GM12891 (cell line): ENCODE results near the gene APC2.
"Not testable (repeated sequence)": the region's sequence is repeated elsewhere in the genome, so short reads cannot be mapped to it uniquely, and the experiment has no call there.

Experiments
- DNase-seq: peaks from one replicate; pipeline ENCODE4 v3.0.0; 2011; ENCODE audit warnings: low spot score; ENCODE audit not compliant: insufficient read length
- FAIRE-seq: peaks from 2 replicates; lab custom pipeline; 2011; peaks lifted over from hg19 to GRCh38; lab: Jason Lieb, UNC
- PAX5 ChIP-seq: IDR thresholded peaks from 2 replicates; pipeline ENCODE4 v1.6.1; 2011; ENCODE audit warnings: low read length, moderate library complexity, mild to moderate bottlenecking; ENCODE audit not compliant: insufficient read depth, severe bottlenecking
- POLR2A ChIP-seq: IDR thresholded peaks from 2 replicates; pipeline ENCODE4 v1.6.1; 2011; ENCODE audit warnings: low read depth, low read length, control low read depth
- POLR2AphosphoS5 ChIP-seq: IDR thresholded peaks from 2 replicates; pipeline ENCODE4 v1.6.1; 2011; ENCODE audit warnings: low read depth, low read length, control low read depth
- POU2F2 ChIP-seq: IDR thresholded peaks from 2 replicates; pipeline ENCODE4 v1.6.1; 2011; ENCODE audit warnings: low read depth, mild to moderate bottlenecking, control low read depth, low read length, moderate library complexity
- SPI1 ChIP-seq: IDR thresholded peaks from 2 replicates; pipeline ENCODE4 v1.6.1; 2011; ENCODE audit warnings: low read depth, low read length, control low read depth
- TAF1 ChIP-seq: IDR thresholded peaks from 2 replicates; pipeline ENCODE4 v1.6.1; 2011; ENCODE audit warnings: low read depth, low read length, control low read depth

Gene APC2

DNA sequence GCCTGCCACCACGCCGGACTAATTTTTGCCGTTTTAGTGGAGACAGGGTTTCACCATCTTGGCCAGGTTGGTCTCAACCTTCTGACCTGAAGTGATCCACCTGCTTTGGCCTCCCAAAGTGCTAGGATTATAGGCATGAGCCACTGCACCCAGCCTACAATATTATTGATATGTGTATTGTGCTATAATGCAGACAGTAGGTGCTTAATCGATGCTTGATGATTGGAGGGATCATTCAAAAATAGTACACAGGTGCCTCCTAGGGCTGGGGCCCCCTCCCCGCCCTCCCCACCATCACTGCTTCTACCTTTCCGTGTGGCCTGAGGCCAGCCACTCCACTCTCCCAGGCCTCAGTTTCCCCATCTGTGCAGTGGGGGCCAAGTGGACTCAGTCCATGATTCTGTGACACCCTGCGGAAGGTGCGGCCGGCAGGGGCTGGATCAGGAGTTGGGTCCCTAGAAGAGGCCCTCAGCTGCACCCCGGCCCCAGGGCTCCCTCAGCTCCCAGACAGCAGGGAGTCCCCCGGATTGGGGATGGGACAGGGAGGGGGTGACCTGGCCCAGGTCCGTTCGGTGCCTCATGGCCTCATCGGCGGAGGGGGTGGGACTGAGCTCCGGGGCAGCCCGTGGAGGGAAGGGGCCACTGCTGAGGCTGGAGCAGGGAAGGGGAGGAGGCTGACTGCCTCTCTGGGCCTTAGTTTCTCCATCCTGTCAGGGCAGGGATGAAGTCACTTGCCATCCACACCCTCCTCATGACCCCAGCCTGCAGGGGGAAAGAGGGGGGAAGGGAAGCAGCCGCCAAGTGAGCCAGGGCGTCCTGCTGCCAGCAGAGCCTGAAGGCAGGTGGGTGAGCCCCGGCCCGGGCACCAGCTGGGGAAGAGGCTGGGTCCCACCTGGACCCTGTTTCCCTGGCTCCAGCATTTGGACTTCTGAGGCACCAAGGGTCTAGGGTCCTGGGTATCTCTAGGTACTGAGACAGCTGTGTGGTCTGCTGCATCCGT lies 61.7 kb downstream of the APC2 start:
- FAIRE-seq (no peak), DNase-seq (no peak)
- TF ChIP-seq PAX5 (no peak), POLR2AphosphoS5 (no peak), TAF1 (no peak), POLR2A (no peak), SPI1 (no peak), POU2F2 (no peak)

DNA sequence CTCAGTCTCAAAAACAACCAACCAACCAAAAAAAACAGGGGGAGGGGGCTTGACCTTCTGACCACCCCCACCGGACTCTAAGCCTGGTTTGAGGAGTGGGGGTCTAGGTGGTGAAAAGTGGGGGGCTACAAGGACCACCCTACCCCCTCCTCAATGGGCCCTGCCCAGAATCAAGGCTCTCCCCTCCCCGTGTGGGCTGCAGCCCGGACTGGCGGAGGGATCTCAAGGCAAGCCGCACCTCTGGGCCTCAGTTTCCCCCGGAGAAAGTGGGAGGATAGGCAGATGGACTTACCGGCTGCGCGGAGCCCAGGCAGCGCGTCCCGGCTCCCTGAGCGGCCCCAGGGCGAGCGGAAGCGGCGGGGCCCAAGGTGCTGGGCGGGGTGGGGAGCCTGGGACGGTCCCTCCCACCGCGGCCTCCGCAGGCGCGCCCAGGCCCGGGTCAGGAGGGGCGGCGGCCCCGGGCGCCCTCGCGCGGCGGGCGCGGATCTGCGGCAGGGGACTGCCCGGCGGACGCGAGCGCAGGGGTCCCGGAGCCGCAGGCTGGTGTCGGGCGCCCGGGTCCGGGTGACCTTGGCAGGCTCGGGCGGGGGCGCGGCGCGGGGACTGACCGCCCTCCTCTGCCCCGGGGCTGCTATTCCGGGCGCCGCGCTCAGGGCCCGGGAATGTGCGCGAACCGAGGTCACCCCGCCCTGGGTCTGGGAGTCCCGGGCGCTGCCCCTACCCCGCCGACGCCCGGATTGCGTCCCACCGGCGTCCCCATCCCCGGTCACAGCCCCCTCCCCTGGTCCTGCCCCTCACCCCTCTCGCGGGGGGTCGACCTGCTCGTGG lies 63.0 kb downstream of the APC2 start, which contains the start of gene ADAMTSL5:
Gene ADAMTSL5 (minus strand): TSS at position 349 of the 828 bp plus-strand sequence. CDS start 2,076 bp downstream, outside the sequence.
- no peak for TF ChIP-seq TAF1
- no peak for TF ChIP-seq POLR2A
- TF ChIP-seq SPI1 = no peak
- TF ChIP-seq POLR2AphosphoS5 = no peak
- TF ChIP-seq PAX5 = no peak
- no peak for TF ChIP-seq POU2F2
- DNase-seq (peak; percentile 84), FAIRE-seq (no peak)

GRCh38 chr19:1513499-1514294 lies 63.8 kb downstream of the APC2 start:
- FAIRE-seq (no peak), DNase-seq (peak; percentile 72)
- no peak for TF ChIP-seq POLR2A
- TF ChIP-seq PAX5 = no peak
- no peak for TF ChIP-seq POU2F2
- no peak for TF ChIP-seq POLR2AphosphoS5
- TF ChIP-seq TAF1 = no peak
- TF ChIP-seq SPI1 = no peak

DNA sequence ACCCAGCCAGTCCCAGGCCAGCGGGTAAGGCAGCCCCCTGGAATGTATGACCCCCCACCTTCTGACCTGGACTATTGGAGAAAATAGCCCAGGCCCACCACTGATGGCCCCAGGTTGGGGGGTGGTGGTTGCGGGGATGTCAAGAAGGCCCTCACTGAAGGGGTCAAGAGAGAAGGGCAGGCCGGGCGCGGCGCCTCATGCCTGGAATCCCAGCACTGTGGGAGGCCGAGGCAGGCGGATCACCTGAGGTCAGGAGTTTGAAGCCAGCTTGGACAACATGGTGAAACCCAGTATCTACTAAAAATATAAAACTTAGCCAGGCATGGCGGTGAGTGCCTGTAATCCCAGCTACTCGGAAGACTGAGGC lies 64.4 kb downstream of the APC2 start:
- no peak for TF ChIP-seq POLR2AphosphoS5
- no peak for TF ChIP-seq PAX5
- no peak for TF ChIP-seq POLR2A
- no peak for TF ChIP-seq SPI1
- TF ChIP-seq TAF1 = no peak
- no peak for TF ChIP-seq POU2F2

GRCh38 chr19:1514986-1515721 lies 65.2 kb downstream of the APC2 start:
- no peak for FAIRE-seq
- no peak for DNase-seq
- TF ChIP-seq POU2F2 (no peak), POLR2A (no peak), POLR2AphosphoS5 (no peak), SPI1 (no peak), PAX5 (no peak), TAF1 (no peak)

More for the DNA sequence above, 64.4 kb downstream of the APC2 start:
- no peak for DNase-seq
- no peak for FAIRE-seq

DNA sequence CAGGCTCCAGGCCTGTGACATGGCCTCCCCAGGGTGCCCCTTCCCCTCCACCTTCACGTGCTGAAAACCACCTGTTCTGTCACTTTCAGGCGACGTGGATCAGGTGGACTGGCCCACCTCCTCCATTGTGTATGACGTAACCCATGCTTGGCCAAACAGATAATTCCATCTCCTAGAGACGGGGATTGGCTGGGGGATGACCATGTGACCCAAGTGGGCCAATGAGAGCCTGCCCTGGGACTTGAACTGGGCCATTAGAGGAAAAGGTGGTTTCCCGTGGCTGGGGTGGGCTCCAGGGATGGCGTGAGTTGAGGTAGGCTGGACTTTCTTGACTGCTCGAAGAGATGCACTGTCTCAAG lies 66.5 kb downstream of the APC2 start:
- DNase-seq (no peak), FAIRE-seq (no peak)
- TF ChIP-seq POLR2AphosphoS5 (no peak), POU2F2 (no peak)

DNA sequence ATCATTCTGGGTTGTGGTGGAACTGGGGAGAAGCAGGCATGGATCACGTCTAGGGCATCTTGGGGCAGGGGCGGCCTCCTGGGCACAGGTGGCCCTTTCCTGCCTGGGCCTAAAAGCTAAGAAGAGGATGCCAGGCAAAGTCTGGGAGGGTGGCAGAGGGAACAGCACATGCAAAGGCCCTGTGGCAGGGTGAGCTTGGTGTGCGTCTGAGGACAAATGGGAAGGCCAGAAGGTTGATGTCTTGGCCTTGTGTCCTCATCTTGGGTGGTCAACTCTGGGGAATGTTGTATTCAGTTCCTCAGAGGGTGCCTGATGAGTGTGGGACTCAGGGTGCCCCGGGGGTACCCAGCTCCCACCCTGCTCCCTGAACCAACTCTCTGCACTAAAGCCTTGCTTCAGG lies 68.5 kb downstream of the APC2 start:
- TF ChIP-seq POLR2AphosphoS5 (no peak), POU2F2 (no peak), TAF1 (no peak), PAX5 (no peak), SPI1 (no peak), POLR2A (no peak)
- no peak for DNase-seq
- no peak for FAIRE-seq

DNA sequence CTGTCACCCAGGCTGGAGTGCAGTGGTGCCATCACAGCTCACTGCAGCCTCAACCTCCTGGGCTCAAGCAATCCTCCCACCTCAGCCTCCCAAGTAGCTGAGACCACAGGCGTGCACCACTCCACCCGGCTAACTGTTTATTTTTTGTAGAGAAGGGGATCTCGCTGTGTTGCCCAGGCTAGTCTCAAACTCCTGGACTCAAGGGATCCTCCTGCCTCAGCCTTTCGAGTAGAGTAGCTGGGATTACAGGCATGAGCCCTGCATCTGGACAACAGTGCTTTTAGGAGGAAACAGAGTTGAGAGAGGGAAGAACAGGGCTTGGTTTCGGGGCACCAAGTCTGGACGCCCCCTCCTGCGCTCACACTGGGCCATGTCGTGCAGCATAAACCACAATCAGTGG lies 69.9 kb downstream of the APC2 start:
- not testable (repeated sequence) for DNase-seq, FAIRE-seq
